ENCODE data around the gene LTB. TPM values are rescaled to one million over a fixed set of nuclear protein-coding genes. Genes with fewer than 3 reads are reported as not detected.

Gene LTB
- total RNA-seq, 1 donor from 2014 or later: 0.25 TPM

DNA sequence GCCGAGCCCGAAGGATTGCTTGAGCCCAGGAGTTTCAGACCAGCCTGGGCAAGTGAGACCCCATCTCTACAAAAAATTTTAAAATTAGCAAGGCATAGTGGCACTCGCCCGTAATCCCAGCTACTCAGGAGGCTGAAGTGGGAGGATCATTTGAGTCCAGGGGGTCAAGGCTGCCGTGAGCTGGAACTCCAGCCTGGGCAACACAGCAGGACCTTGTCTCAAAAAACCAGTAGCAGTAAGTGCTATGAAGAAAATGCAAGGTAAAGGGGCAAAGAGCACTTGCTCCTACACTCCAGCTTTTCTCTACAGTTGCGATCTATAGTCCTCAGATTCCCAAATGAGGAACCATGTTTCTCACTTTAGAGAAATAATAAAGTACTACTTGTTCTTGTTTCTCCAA lies 38.6 kb downstream of the LTB start:
- Histone ChIP-seq H3K4me1 (peaks cover 59% of the 10 kb centered on the region), H3K4me3 (no peak overlapping the region), H3K9me3 (replicated peaks) (no peaks in the 10 kb centered on the region), H3K27me3 (ENCODE audit: low read depth) (no peaks in the 10 kb centered on the region), H3K27ac (replicated peaks) (peak overlapping the region; percentile 92), H3K36me3 (peaks cover 17% of the 10 kb centered on the region)
- intact Hi-C loops (cut with micrococcal nuclease): no loop called here
- TF ChIP-seq, protein P1, sequence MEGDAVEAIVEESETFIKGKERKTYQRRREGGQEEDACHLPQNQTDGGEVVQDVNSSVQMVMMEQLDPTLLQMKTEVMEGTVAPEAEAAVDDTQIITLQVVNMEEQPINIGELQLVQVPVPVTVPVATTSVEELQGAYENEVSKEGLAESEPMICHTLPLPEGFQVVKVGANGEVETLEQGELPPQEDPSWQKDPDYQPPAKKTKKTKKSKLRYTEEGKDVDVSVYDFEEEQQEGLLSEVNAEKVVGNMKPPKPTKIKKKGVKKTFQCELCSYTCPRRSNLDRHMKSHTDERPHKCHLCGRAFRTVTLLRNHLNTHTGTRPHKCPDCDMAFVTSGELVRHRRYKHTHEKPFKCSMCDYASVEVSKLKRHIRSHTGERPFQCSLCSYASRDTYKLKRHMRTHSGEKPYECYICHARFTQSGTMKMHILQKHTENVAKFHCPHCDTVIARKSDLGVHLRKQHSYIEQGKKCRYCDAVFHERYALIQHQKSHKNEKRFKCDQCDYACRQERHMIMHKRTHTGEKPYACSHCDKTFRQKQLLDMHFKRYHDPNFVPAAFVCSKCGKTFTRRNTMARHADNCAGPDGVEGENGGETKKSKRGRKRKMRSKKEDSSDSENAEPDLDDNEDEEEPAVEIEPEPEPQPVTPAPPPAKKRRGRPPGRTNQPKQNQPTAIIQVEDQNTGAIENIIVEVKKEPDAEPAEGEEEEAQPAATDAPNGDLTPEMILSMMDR (IDR thresholded peaks at IDR 0.05; ENCODE audit: borderline replicate concordance): no peak
- DNase-seq: no peak

DNA sequence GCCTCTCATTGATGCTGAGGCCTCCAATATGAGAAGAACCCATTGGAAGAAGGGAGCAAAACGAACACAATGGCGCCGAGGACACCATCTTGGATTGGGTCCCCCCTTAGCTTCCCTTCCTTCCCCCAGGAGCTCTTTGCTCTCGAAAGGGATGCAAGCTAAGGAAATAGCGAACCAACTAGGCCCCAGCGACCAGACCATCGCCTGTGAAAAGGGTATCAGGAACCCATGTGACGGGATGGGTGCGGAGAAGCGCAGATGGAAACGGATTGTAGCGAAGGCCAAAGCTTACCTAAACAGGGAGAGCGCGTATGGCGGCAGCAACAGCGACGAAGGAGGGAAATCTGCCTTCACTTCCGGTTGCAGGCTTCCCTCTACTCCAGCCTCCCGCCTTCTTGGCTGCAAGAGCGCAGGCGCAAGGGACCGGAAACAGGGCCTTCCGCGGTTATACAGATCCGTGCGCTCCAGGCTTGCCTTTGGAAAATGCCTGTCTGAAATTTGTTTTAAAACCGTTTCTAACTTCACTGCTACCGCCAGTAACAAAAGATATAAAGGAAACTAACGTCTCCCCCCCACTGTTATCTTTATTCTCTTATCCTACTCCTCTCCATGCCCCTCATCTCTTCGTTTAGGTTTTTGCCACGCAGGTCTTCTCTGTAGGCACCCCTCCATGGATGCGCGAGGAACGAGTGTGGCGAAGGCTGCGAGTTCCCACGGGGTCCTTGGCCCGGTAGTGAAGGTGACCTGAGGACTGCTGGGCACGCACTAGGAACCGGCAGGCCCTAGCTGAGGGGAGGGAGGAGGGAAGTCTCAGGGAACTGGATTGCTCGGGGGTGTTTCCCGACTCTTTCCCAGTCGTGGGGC lies 40.3 kb downstream of the LTB start, which contains the start of gene DDX39B:
DDX39B (minus strand) TSS at position 346 of the 864 bp plus-strand sequence. CDS start 1,471 bp downstream, outside the sequence.
- Histone ChIP-seq H3K9me3 (replicated peaks) (no peaks in the 10 kb centered on the region), H3K4me1 (peaks cover 62% of the 10 kb centered on the region), H3K4me3 (peak within 1 kb of the TSS; percentile 83), H3K27ac (replicated peaks) (peak within 1 kb of the TSS; percentile 92), H3K36me3 (peaks cover 35% of the 10 kb centered on the region), H3K27me3 (ENCODE audit: low read depth) (no peaks in the 10 kb centered on the region)
- TF ChIP-seq, protein P1 (IDR thresholded peaks at IDR 0.05; ENCODE audit: borderline replicate concordance): no peak
- intact Hi-C loops (cut with micrococcal nuclease): no loop called here
- DNase-seq: peak; percentile 94

DNA sequence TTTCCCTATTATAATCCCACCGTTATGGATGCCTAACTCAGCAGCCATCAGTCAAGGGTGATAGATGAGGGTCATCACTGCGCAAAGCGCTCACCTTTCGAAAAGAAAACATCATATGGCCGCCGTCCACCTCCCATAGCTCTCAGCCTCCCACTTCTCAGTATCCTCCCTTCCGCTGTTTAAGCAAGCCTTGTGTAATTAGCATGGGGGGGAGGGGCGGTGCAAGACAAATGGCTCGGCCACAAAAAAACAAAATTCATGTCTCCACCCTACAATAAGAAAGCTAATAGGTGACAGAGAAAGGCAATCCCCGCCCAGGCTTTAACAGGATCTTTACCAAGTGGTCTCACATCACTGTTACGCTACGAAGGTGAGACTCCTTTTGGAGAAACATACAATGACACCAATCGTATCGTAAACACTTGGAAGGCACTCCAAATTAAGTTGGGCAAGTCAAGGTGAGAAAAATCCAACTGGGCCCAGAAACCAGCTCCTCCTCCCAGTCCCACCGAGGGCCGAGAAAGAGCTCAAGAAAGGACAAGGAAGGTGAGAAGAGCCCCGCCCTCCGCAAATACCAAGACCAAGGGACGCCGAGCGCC lies 41.1 kb downstream of the LTB start:
- TF ChIP-seq, protein P1 (IDR thresholded peaks at IDR 0.05; ENCODE audit: borderline replicate concordance): no peak
- Histone ChIP-seq H3K36me3 (peaks cover 42% of the 10 kb centered on the region), H3K9me3 (replicated peaks) (no peaks in the 10 kb centered on the region), H3K4me3 (peak overlapping the region; percentile 83), H3K27ac (replicated peaks) (peak overlapping the region; percentile 92), H3K27me3 (ENCODE audit: low read depth) (no peaks in the 10 kb centered on the region), H3K4me1 (peaks cover 66% of the 10 kb centered on the region)
- no peak for DNase-seq
- intact Hi-C loops (cut with micrococcal nuclease): no loop called here

DNA sequence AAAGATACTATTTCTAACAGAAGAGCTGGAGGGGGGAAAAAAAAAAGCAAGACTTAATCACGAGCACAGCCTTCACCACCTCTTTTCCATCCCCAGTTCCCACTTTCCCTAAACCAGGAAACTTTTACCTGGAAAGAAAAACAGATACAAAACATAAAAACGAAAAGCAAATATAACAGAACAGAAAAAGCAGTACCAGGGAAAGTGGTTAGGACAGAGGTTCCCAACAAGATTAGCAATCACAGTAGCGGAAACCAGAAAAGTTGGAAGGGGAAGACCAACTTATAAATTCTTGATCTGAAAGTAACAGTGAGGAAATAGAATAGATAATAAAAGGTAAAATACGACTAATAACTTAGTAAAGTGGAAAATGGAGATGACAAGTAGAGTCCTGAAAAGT lies 41.6 kb downstream of the LTB start:
- Histone ChIP-seq H3K4me1 (peaks cover 70% of the 10 kb centered on the region), H3K27me3 (ENCODE audit: low read depth) (no peaks in the 10 kb centered on the region), H3K27ac (replicated peaks) (peak overlapping the region; percentile 92), H3K9me3 (replicated peaks) (no peaks in the 10 kb centered on the region), H3K4me3 (peak overlapping the region; percentile 83), H3K36me3 (peaks cover 47% of the 10 kb centered on the region)
- DNase-seq: no peak
- TF ChIP-seq, protein P1 (IDR thresholded peaks at IDR 0.05; ENCODE audit: borderline replicate concordance): no peak
- intact Hi-C loops (cut with micrococcal nuclease): no loop called here

DNA sequence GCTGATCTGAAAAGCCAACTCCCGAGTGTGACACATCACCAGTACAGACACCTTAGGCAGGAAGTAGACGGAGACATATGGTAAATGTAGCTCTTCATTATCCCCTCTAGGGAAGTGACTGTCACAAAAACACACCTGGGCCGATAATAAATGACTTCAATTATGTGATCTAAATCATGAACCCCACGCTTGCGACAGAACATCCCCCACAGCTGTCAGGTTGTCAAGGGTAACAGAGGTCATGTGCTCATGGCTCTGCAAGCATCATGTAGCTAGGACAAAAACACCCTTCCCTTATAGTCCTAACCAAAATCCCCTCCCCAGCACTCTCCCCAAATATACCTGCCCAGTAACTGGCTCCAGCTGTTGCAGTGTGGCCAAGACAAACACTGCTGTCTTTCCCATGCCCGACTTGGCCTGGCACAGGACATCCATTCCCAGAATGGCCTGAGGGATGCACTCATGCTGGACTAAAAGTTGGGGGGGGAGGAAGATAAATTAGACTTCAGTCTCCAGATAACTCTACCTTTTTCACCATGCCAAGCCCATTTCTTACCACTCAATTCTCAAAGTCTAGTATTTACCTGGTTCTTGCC lies 43.3 kb downstream of the LTB start:
- no peak for DNase-seq
- Histone ChIP-seq H3K4me1 (peaks cover 72% of the 10 kb centered on the region), H3K27ac (replicated peaks) (peak overlapping the region; percentile 92), H3K9me3 (replicated peaks) (no peaks in the 10 kb centered on the region), H3K4me3 (peak overlapping the region; percentile 83), H3K27me3 (ENCODE audit: low read depth) (no peaks in the 10 kb centered on the region), H3K36me3 (peaks cover 65% of the 10 kb centered on the region)
- TF ChIP-seq, protein P1 (IDR thresholded peaks at IDR 0.05; ENCODE audit: borderline replicate concordance): no peak
- intact Hi-C loops (cut with micrococcal nuclease): no loop called here

Measured in left ventricle myocardium inferior (tissue), 1 donor.